Colon (tissue), 2 donors: ENCODE results near the gene OR2W1.

Experiments
- FAIRE-seq: peaks from 2 replicates; lab custom pipeline; 2012; peaks lifted over from hg19 to GRCh38; lab: Jason Lieb, UNC
- donor health status: control.
- donor health status: control.

Gene OR2W1

DNA sequence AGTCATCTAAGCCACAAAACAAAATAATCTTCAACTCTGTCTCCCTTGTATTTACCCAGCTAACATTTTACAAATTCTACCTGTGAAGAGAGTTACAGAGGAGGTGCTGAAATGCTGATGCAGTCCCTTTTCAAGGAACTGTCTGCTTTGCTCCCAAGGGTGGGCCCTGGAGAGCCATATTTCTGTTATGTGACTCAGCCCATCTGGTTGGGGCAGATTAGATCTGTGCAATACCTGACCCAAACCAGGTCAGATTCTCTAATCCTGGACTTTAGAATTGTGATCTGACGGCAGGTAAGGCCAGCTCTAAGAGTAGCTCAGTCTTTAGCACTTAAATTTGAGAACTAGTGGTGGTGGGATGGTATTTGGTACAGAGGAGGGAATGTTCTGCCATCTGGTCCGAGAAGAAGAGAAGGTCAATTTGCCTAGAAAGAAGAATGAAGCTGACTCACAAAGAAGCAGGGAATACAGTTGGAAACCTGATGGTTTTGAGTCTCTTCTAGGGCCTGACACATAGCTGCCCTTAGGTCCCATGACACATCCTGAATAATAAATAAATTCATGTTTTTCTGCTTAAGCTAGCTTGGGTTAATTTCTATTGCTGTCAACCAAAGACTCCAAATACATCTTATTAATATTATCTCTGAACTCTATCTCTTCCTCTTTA is 48.0 kb downstream of the OR2W1 start:
- no peak for FAIRE-seq

GRCh38 chr6:28995093-28995650 is 49.8 kb downstream of the OR2W1 start:
- FAIRE-seq = no peak
